Islet of Langerhans (tissue), 1 donor: Measurements from ENCODE around the gene TAAR8.
"Not testable (repeated sequence)": the region's sequence is repeated elsewhere in the genome, so short reads cannot be mapped to it uniquely, and the experiment has no call there.

Source experiments
- FAIRE-seq: peaks from one replicate; lab custom pipeline; 2011; peaks lifted over from hg19 to GRCh38; lab: Jason Lieb, UNC

TAAR8 gene

DNA sequence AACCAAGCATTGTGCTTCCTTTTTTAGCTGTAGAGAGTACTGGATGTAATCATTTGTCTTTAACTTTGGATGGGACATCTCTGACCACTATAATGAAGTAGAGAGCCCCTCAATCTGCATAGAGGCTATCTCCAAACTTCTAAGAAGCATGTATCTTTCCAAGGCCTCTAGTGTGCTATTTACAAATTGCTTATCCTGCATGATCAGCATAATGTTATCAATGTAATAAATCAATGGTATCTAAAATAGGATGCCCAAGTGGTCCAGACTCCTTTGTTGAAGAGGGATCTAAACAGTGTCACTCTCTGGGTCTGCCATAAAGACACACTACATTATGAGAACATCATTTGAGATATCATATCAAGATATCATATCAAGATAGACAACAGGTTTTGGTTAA, 7.6 kb upstream of the TAAR8 start:
- FAIRE-seq: no peak

- no peak for FAIRE-seq
Observed at GRCh38 chr6:132548746-132549463, 3.6 kb upstream of the TAAR8 start.

GRCh38 chr6:132551214-132551613, 1.3 kb upstream of the TAAR8 start:
- no peak for FAIRE-seq

- not testable (repeated sequence) for FAIRE-seq
Observed at GRCh38 chr6:132560087-132560486, 7.6 kb downstream of the TAAR8 start.

DNA sequence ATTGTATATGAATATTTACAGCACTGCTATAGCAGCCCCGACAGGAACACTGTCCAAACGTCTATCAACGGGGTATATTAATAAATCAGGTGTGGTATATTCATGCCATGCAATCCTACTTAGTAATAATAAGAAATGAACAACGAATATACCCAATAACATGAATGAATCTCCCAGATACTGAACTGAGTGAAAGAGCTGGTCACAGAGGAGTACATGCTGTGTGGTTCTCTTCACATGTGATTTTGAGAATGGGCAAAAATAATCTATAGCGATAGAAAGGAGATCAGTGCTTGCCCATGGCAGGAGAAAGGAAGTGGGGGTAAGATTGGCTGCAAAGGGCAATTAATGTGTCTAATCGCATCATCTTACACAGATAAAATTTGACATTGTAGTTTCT, 13.9 kb downstream of the TAAR8 start:
- no peak for FAIRE-seq

DNA sequence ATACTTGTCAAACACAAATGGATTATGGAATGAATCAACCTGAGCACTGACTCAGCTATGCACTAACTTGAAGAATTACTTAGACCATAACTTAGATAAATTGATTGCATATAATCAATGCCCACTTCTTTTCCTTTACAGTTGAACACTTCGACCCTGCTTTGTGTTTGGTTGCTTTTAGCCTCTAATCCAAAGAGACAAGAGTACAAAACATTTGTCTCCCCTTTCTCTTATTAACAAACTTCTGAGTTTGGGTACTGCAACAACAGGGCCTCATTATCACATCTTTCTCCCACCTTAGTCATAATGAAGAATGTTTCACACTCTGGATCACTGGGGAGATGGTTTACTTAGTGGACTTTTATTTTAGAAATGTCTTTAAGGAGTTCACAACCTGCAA, 15.1 kb downstream of the TAAR8 start:
- FAIRE-seq: no peak

- no peak for FAIRE-seq
Observed at GRCh38 chr6:132568611-132569010, 16.1 kb downstream of the TAAR8 start.

DNA sequence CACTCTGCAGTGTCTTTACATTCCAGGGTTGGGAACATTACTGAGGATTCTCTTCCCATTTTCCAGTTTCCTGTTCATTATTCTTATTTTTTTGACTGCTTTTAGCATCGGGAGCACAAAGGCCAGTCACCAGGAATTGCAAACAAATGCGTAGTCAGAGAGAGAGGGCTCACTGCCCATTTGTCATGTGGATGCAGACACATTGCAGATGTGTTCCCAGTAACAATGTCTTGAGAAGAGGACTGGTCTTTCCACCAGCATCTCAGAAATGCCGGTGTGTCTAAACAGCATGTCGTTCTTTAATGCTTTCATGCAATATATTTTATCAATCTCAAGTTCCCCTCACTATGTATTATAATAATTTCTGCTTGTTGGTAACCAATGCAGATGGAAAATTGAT, 16.7 kb downstream of the TAAR8 start:
- FAIRE-seq: no peak

GRCh38 chr6:132570221-132570777, 17.8 kb downstream of the TAAR8 start, which contains the start of gene TAAR6:
Gene TAAR6, plus strand, starts transcription at chr6:132570322. Its CDS starts 0 bp downstream, at chr6:132570322.
- FAIRE-seq: no peak

GRCh38 chr6:132571774-132572173, 19.3 kb downstream of the TAAR8 start:
- FAIRE-seq: no peak

GRCh38 chr6:132584698-132585097, 32.2 kb downstream of the TAAR8 start:
- FAIRE-seq: no peak

- FAIRE-seq: no peak
Observed at GRCh38 chr6:132587424-132587823, 35.0 kb downstream of the TAAR8 start.

DNA sequence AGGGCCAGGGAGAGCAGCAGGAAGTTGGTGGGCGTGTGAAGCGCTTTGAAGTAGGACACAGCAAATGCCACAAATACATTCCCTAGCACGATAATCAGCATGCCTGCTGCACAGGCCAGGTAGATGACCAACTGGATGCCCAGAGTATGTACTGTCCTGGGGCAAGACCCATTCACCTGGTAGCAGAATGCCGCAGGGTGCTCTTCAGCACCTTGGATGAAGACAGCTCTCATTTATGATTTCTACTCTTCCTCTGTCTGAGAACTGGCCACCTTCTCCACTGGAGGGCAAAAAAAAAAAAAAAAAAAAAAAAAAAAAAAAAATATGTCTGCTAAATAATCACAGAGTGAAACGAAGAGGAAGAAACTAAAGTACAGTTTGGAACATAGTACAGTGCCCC, 37.0 kb downstream of the TAAR8 start, which contains the start of gene TAAR5:
TSS of gene TAAR5 (minus strand) at position 288 of the 400 bp plus-strand sequence. CDS start at position 233, 55 bp downstream.
- no peak for FAIRE-seq

GRCh38 chr6:132590362-132590761, 37.9 kb downstream of the TAAR8 start:
- FAIRE-seq: no peak

GRCh38 chr6:132592855-132593254, 40.4 kb downstream of the TAAR8 start:
- FAIRE-seq: no peak

GRCh38 chr6:132596201-132596600, 43.7 kb downstream of the TAAR8 start:
- peak; percentile 17 for FAIRE-seq

DNA sequence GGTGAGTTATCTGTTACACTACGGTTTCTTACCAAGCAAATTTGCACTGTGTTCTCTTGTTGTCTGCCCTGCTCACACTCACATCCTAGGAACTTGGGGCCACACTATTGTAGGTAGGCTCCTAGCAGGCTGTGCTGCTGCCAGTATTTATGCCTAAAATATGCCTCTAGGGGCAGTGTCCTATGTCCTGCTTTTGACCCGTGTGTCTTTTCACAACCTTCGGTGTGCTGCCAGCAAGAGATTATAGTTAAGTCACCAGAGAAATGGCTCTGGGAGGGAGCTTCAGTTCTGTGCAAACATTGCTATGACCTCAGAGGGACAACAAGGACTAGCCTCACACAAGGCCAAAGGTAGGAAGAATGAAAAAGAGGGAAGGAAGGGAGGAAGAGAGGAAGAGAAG, 46.0 kb downstream of the TAAR8 start:
- no peak for FAIRE-seq

GRCh38 chr6:132600900-132601299, 48.4 kb downstream of the TAAR8 start:
- FAIRE-seq: not testable (repeated sequence)
